ENCODE measurements around the gene CTNND2.

DNA sequence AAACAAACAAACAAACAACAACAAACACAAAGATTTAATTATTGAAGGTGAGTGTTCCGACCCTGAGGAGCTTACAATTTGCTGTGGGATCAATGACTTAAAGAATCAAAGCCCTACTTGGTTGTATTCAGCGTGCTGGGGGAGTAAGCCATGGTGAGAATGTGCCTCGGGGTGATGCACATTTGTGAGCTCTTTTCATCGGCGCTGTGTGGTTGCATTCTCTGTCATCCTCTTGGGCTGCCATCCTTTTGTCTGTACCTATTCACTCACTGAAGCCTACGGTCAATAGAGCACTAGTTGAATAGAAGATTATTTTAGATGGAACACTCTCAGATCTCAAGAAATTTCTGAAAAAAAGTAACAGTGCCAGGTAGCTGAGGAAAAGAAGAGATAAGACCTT lies 203.9 kb downstream of the CTNND2 start:
- TF ChIP-seq, protein P1, sequence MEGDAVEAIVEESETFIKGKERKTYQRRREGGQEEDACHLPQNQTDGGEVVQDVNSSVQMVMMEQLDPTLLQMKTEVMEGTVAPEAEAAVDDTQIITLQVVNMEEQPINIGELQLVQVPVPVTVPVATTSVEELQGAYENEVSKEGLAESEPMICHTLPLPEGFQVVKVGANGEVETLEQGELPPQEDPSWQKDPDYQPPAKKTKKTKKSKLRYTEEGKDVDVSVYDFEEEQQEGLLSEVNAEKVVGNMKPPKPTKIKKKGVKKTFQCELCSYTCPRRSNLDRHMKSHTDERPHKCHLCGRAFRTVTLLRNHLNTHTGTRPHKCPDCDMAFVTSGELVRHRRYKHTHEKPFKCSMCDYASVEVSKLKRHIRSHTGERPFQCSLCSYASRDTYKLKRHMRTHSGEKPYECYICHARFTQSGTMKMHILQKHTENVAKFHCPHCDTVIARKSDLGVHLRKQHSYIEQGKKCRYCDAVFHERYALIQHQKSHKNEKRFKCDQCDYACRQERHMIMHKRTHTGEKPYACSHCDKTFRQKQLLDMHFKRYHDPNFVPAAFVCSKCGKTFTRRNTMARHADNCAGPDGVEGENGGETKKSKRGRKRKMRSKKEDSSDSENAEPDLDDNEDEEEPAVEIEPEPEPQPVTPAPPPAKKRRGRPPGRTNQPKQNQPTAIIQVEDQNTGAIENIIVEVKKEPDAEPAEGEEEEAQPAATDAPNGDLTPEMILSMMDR (IDR thresholded peaks at IDR 0.05; ENCODE audit: poor library complexity, severe bottlenecking), result no peak
- TF ChIP-seq, protein P2, sequence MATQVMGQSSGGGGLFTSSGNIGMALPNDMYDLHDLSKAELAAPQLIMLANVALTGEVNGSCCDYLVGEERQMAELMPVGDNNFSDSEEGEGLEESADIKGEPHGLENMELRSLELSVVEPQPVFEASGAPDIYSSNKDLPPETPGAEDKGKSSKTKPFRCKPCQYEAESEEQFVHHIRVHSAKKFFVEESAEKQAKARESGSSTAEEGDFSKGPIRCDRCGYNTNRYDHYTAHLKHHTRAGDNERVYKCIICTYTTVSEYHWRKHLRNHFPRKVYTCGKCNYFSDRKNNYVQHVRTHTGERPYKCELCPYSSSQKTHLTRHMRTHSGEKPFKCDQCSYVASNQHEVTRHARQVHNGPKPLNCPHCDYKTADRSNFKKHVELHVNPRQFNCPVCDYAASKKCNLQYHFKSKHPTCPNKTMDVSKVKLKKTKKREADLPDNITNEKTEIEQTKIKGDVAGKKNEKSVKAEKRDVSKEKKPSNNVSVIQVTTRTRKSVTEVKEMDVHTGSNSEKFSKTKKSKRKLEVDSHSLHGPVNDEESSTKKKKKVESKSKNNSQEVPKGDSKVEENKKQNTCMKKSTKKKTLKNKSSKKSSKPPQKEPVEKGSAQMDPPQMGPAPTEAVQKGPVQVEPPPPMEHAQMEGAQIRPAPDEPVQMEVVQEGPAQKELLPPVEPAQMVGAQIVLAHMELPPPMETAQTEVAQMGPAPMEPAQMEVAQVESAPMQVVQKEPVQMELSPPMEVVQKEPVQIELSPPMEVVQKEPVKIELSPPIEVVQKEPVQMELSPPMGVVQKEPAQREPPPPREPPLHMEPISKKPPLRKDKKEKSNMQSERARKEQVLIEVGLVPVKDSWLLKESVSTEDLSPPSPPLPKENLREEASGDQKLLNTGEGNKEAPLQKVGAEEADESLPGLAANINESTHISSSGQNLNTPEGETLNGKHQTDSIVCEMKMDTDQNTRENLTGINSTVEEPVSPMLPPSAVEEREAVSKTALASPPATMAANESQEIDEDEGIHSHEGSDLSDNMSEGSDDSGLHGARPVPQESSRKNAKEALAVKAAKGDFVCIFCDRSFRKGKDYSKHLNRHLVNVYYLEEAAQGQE (IDR thresholded peaks at IDR 0.05; ENCODE audit: borderline replicate concordance), result no peak
- TF ChIP-seq TAF1 (IDR thresholded peaks at IDR 0.05; ENCODE audit: low read depth) (no peak), EP300 (conservative IDR thresholded peaks at IDR 0.05; ENCODE audit: poor library complexity, severe bottlenecking) (no peak), EZH2 (IDR thresholded peaks at IDR 0.05; ENCODE audit: borderline replicate concordance, insufficient read depth, low read length, poor library complexity, severe bottlenecking) (no peak), POLR2AphosphoS5 (IDR thresholded peaks at IDR 0.05) (no peak), SMC3 (conservative IDR thresholded peaks at IDR 0.05; ENCODE audit: poor library complexity) (no peak), RAD21 (conservative IDR thresholded peaks at IDR 0.05) (no peak)
